Endothelial cell (in vitro differentiated cells): ENCODE measurements around the gene SH3TC1. TPM values are rescaled to one million over a fixed set of nuclear protein-coding genes. Genes with fewer than 3 reads are reported as not detected.

Experiments
- DNase-seq: peaks from one replicate; pipeline ENCODE4 v3.0.0; 2021; ENCODE audit warnings: low spot score
- H3K27ac Mint-ChIP-seq: one replicate; pipeline ENCODE4 v1.8.0; 2021; ENCODE audit warnings: mixed read lengths, inconsistent platforms; ENCODE audit not compliant: unreplicated experiment
- H3K27me3 Mint-ChIP-seq: one replicate; pipeline ENCODE4 v1.8.0; 2021; ENCODE audit warnings: mild to moderate bottlenecking, moderate library complexity, mixed read lengths, inconsistent platforms; ENCODE audit not compliant: unreplicated experiment
- H3K36me3 Mint-ChIP-seq: one replicate; pipeline ENCODE4 v1.8.0; 2021; ENCODE audit warnings: mild to moderate bottlenecking, low read depth, mixed read lengths, inconsistent platforms; ENCODE audit not compliant: unreplicated experiment
- H3K4me1 Mint-ChIP-seq: one replicate; pipeline ENCODE4 v1.8.0; 2021; ENCODE audit warnings: mild to moderate bottlenecking, mixed read lengths, inconsistent platforms; ENCODE audit not compliant: unreplicated experiment
- H3K4me3 Mint-ChIP-seq: one replicate; pipeline ENCODE4 v1.8.0; 2021; ENCODE audit warnings: mild to moderate bottlenecking, mixed read lengths, inconsistent platforms; ENCODE audit not compliant: unreplicated experiment
- H3K9me3 Mint-ChIP-seq: one replicate; pipeline ENCODE4 v1.8.0; 2021; ENCODE audit warnings: mixed read lengths, inconsistent platforms; ENCODE audit not compliant: unreplicated experiment
- total RNA-seq: library from RNA; stranded (reverse); fragmentation: NEBNext Ultra II Directional; extraction: Animal tissue kit (Norgen Biotek cat#: 25700); gene quantifications from one replicate; pipeline ENCODE4 v1.2.1, GENCODE V29; 2021; ENCODE audit not compliant: unreplicated experiment
- TF ChIP-seq, protein P1 (sequence below): fragments of 200-600 bp; sonication (generic); IDR thresholded peaks from one replicate; pipeline ENCODE4 v1.5.0; 2021; ENCODE audit warnings: antibody characterized with exemption; ENCODE audit not compliant: unreplicated experiment

The SH3TC1 gene
- total RNA-seq, 1 donor from 2014 or later: 114 TPM

DNA sequence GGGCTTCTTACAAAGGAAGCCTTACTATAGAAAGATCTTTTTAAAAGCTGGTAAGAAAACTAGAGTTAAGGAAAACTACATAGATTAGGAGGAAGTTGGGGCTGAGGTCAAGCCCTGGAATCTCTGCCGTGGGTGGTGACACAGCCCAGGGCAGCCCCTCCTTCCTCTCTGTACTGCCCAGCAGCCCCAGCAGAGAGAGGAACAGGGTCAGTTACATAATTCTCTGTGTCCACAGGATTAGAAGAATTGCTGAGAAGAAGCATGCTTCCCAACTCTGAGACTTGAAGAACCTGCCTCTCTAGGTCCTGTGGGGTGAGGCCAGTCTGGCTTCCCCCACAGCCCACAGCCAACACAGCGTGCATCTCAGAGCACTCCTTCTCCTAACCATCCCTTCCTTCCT, 31.3 kb upstream of the SH3TC1 start:
- Mint-ChIP-seq H3K4me3 (no peak overlapping the region), H3K36me3 (no peaks in the 10 kb centered on the region), H3K4me1 (peaks cover 3% of the 10 kb centered on the region), H3K27ac (no peak overlapping the region), H3K9me3 (no peaks in the 10 kb centered on the region), H3K27me3 (peaks cover 8% of the 10 kb centered on the region)
- TF ChIP-seq, protein P1, sequence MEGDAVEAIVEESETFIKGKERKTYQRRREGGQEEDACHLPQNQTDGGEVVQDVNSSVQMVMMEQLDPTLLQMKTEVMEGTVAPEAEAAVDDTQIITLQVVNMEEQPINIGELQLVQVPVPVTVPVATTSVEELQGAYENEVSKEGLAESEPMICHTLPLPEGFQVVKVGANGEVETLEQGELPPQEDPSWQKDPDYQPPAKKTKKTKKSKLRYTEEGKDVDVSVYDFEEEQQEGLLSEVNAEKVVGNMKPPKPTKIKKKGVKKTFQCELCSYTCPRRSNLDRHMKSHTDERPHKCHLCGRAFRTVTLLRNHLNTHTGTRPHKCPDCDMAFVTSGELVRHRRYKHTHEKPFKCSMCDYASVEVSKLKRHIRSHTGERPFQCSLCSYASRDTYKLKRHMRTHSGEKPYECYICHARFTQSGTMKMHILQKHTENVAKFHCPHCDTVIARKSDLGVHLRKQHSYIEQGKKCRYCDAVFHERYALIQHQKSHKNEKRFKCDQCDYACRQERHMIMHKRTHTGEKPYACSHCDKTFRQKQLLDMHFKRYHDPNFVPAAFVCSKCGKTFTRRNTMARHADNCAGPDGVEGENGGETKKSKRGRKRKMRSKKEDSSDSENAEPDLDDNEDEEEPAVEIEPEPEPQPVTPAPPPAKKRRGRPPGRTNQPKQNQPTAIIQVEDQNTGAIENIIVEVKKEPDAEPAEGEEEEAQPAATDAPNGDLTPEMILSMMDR: no peak
- no peak for DNase-seq

DNA sequence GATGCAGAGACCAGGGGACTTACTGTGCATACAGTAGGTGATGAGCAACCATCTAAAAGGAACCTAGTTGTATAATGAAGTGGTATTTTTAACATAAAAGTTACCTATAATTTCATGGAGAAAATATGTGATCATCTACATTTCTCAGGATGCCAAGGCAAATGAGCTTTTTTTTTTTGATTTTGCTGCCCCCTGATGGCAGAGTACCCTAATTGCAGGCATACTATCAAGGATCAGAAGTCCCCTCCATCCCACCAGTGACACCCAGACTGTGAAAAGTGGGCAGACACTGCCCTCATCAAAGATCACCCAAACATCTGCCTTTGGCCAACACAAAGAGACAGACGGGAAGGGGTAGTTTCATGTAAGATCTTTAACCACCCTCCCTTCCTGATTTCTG, 30.9 kb upstream of the SH3TC1 start:
- Mint-ChIP-seq H3K36me3 (no peaks in the 10 kb centered on the region), H3K4me1 (peaks cover 3% of the 10 kb centered on the region), H3K9me3 (no peaks in the 10 kb centered on the region), H3K4me3 (no peak overlapping the region), H3K27ac (peak overlapping the region; percentile 57), H3K27me3 (peaks cover 8% of the 10 kb centered on the region)
- TF ChIP-seq, protein P1: peak; percentile 99
- DNase-seq: no peak

DNA sequence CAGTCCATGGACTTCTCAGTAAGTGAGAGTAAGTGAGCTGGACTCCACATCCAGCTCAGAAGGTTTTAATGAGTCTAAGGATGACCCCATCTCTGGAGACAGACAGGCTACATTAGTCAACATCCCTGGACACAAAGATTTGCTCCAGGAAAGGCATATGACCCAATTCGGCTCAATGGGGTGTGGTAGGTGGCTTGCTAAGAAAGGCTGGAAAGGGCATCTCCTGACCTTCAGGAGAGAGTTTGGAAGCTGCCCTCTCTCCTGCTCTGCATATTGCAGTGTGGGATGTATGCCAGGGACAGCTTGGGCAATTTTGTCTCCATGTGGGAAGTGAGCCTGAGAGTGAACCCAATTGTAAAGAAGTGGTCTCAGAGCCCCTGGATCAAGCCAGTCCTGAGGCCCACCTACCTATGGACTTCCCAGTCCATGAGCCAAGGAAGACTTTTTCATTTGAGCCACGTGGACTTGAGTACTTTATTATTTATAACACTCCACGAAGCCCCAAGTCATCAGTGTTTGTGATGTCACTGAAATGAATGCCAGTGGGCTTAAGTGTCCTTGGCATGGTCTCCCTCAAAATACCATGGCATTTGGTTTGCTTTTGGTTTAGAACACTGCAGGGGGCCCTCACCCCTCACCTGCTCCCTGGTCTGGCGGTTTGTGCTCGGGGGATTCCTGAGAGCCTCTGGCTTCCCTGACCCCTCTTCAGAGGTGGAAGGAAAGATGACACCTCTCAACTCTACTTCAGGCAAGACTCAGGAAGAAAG, 30.1 kb upstream of the SH3TC1 start:
- DNase-seq: no peak
- no peaks in the 10 kb centered on the region for H3K9me3 Mint-ChIP-seq
- TF ChIP-seq, protein P1: no peak
- H3K4me3 Mint-ChIP-seq: no peak overlapping the region
- H3K27ac Mint-ChIP-seq: no peak overlapping the region
- H3K36me3 Mint-ChIP-seq: no peaks in the 10 kb centered on the region
- peaks cover 8% of the 10 kb centered on the region for H3K27me3 Mint-ChIP-seq
- H3K4me1 Mint-ChIP-seq: peaks cover 3% of the 10 kb centered on the region

DNA sequence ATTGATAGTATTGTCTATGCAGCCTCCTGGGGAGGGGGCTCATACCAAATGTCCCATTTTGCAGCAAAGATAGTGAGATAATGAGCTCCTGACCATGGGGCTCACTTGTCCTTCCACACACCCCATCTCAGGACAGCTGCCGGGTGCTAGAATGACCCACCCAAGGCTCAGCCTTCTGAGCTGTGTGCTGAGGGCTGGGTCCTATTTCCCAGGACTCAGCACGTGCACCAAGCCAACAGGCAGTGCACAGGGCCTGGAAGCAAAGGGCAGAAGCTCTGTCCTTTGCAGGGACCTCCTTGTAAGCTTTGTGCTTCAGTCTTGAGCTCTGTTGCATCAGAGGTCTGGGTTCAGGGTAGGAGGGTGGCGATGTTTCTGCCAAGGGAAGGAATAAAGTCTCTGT, 29.3 kb upstream of the SH3TC1 start:
- Mint-ChIP-seq H3K9me3 (no peaks in the 10 kb centered on the region), H3K27me3 (peaks cover 9% of the 10 kb centered on the region), H3K36me3 (no peaks in the 10 kb centered on the region), H3K4me3 (no peak overlapping the region), H3K27ac (no peak overlapping the region), H3K4me1 (peaks cover 3% of the 10 kb centered on the region)
- TF ChIP-seq, protein P1: no peak
- no peak for DNase-seq

DNA sequence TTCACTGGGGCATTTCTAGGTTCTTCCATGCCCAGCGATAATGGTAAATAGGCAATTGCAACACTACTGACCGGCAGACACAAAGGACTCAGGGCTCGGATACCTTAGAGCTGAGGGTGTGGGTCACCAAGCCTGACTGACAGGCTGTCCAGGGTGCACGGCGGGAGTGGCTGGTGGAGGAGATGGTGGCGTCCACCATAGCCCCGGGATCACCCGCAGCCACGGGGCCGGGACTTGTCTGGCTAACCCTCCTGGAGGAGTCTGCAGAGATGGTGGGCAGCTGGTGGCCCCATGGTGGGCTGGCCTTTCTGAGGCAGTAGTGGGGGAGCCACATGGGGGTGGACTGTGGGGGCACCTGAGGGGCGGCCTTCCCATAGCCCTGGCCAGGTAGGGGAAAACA, 28.7 kb upstream of the SH3TC1 start:
- TF ChIP-seq, protein P1: no peak
- DNase-seq: no peak
- Mint-ChIP-seq H3K4me3 (no peak overlapping the region), H3K36me3 (no peaks in the 10 kb centered on the region), H3K4me1 (peaks cover 3% of the 10 kb centered on the region), H3K9me3 (no peaks in the 10 kb centered on the region), H3K27me3 (peaks cover 9% of the 10 kb centered on the region), H3K27ac (no peak overlapping the region)
